HG03103 (cell line): ENCODE results near the gene PROB1.
"Not testable (repeated sequence)": the region's sequence is repeated elsewhere in the genome, so short reads cannot be mapped to it uniquely, and the experiment has no call there.

Source experiments
- ATAC-seq: cut with Tn5 transposase; IDR thresholded peaks from one replicate; pipeline ENCODE4 v1.9.1; 2021; ENCODE audit warnings: low read depth; ENCODE audit not compliant: unreplicated experiment

PROB1 gene

DNA sequence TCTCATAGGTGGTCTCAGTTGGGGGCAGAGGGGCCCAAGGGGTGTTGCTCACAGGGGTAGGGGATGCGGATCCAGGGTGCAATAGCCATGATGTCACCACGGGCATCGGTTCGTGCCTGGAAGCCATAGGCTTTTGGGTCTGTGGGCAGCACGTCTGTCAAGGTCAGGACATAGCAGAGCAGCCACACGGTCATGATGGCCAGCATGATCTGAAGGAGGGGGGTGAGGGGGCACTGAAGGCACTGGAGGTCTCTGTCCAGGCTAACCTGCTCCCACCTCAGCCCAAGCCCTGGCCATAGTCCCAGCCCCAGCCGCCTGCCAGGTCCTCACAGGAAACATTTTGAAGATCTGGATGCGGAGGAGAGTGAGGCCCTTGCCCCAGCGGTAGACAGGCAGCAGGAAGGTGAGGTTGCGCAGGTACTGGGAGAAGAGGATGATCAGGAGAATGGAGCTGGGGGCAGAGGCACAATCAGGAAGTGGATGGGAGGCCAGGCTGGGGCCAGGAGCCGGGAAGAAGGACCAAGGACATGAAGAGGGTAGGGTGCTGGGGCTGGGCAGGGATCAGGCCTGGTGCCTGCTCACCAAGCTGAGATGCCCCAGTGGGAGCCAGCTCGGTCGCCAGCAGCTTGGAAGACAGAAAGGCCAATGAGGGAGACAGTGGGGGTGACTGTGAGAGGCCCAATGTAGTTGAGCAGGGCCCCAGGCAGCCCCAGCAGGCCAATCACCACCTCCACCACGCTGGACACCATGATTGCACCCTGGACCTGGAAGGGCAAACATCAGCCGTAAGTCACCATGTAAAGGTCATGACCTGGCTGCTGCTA, 15.1 kb downstream of the PROB1 start:
- ATAC-seq, result no peak

DNA sequence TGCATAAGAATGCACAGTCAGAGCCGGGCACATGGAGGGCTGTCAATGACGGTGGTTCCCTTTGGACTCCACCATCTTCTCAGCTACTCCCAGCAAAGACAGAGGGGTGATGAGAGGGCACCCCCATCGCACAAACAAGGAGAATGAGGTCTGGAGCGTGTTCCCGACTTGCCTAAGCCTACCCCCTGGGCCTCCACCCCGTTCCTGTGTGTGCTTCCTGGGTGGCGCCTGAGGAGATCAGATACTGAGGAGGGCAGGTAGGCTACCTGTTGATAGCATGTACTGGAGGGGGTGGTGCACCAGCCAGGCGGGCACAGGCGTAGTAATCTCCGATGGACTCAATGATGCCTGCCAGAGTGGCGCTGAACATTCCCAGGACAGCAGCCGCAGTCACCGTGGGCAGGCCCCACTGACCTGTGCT, 16.0 kb downstream of the PROB1 start:
- ATAC-seq, result no peak

DNA sequence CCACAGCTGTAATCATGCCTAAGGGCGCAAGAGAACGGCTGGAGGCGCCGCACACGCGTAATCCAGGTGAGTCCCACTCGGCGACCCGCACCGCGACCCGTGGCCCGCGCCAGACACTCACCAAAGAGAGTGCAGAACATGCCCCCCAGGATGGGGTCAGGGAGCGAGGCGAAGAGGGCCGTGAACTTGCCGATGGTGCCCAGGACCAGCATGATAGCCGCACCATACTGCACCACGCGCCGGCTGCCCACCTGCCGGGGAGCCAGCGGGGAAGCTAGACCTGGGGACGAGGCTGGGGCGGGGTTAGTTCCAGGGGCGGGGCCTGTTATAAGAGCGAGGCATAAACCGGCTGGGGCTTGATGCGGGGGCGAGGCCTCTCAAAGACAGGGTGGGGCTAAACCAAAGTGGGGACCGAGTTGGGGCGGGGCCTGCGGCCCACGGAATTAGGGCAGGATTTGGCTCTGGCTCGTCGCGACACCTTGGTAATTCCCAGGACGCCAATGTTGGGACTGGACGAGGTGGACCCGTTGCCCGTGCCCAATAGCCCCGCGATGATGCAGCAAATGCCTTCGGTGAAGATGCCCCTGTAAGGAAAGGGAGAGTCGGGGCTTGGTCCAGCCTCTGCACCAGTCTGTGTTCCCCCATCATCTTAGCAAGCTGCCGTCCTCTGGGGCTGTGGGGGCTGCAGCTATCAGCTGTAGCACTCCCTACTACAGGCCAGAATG, 16.6 kb downstream of the PROB1 start:
- no peak for ATAC-seq

DNA sequence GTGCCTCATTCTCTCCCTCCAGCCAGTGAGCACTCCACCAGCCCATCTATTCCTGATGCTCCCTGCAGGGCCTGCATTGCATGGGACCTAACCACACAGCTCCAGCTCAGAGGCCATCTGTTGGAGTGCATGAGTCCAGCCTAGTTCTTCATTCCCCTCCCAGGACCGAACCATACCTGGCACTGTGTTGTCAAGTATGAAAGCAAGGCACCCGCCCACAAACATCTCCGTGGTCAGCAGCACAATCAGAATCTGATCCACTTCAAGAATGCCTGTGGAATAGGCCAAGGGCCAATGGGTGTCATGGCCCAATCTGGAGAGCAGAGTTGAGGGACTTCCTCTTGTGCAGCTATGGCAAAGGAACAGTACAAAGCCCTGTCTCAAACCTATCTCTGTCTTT, 17.7 kb downstream of the PROB1 start:
- ATAC-seq, result no peak

DNA sequence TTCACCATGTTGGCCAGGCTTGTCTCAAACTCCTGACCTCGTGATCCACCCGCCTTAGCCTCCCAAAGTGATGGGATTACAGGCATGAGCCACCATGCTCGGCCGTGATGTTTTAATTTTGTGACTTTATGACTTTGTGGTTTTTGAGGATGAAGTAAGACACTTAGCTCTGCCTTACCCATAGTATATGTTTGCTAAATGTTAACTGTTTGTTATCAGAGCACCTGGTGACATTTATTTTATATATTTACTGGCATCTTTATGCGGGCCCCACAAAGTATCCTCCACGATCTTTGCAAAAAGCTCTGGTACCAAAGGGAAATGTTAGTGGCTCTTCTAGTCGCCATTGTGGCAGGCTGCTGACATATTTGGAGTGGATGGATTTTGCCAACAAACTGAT, 18.5 kb downstream of the PROB1 start:
- no peak for ATAC-seq

DNA sequence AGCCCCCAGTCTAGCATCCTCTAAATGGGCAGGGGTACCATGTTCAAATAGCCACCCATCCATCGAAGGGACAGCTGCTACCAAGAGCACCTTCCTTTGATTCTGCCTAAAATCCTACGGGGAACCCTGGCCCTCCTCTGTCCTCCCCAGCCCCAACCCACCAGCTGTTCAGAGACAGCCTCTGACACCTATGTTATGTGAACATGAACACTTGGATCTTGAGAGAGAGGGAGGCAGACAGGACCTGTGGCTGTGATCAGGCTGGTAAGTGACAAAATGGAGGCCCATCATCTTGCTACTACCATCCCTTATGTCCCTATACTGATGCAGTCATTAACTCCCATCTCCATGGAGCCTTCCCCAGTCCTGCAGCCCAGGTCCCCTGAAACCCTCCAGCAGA, 20.0 kb downstream of the PROB1 start:
- no peak for ATAC-seq

DNA sequence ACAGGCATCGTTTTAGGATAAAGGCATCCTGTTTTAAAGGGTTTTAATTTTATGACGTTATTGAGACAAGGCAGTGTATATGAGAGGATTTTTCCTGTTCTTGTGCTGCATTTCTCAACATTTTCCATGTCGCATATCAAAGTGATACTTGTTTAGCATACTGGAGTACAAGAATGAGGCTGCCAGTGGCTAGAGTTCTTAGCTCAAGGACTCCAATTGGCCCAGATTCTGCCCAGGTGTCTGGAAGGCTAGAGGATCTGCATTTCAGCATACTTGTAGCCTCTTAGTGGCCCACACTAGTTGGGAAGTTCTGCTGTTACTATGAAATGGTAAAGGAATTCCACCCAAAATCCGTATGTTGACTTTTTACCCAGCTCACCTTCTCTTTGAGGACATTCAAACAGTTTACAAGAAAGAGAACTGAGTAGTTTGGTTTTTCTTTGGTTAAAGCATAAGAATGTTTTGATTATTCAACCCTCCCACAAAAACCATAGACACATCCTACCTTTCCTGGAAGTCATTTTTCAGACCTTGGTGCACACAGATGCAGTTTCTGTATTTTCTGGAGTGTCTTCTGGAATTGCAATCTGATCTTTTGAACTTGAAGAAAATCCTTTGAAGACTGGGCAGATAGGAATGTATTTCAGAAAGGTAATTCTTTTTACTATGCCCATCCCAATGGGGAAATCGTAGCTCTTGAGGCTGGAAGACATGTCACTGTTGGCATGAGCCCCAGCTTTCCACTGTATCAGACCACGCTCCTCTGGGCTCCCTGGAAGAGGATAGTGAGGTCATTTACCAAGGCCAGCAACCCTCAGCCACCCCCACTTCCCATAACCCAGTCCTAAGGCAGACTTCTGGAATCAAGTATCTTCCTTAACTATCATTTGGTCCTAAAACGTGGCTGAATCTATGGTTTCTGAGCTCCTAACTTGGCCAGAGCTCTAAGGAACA, 23.1 kb downstream of the PROB1 start:
- no peak for ATAC-seq

DNA sequence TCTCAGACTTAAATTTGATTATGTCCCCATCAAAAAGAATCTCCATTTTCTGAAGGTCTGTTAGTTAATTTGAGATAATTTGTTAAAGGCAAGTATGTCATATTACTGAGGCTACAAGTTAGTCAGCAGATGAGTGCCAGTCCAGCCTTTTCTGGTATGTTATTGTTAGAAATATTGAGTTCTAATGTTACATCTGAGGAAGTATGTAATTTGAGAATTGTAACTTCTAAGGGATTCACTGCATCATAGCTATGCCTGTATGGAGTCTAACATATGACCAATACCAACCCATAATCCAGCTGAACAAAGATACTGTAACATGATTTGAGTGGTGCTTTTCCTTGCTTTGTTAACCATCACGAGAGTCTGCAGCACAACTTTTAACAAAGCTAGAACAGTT, 25.7 kb downstream of the PROB1 start:
- no peak for ATAC-seq

DNA sequence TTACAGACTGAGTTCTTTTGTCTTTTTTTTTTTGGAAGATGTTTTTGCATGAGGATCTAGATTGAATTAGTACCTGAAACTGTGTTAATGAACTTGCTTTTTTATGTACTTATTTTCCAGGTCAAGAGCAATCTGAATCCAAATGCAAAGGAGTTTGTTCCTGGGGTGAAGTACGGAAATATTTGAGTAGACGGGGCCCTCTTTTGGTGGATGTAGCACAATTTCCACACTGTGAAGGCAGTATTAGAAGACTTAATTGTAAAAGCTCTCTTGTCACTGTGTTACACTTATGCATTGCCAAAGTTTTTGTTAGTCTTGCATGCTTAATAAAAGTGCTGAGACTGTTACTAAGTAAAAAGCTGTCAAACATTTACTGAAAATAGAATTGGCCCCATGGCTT, 26.3 kb downstream of the PROB1 start:
- no peak for ATAC-seq

DNA sequence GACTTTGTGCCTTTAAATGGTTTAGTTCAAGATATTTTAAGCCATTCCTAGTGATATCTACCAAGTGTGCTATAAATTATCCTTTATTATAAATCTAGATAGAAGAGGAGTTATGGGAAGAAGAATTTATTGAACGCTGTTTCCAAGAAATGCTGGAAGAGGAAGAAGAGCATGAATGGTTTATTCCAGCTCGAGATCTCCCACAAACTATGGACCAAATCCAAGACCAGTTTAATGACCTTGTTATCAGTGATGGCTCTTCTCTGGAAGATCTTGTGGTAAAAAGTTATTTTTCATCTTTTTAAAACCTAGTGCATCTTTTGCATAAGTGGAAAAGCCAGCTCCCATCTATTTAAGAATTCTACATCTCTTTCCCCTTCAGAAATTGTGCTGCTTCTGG, 30.4 kb downstream of the PROB1 start:
- ATAC-seq, result no peak

DNA sequence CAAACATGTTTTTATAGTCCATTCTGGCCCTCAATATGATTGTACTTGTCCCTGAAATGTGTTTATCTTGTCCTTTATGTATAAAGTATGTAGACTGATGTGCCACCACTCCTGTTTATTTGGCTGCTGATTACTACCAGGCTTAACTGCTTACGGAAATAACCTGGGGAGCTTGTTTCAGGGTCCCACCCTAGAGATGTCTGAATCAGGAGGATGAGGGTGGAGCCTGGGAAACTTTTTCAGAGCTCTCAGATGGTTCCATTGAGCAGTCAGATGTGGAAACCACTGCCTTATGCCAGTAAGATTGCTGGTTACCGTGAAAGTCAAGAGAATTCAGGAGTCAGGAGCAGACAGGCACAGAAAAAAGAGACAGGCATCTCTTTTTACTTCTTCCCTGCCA, 31.0 kb downstream of the PROB1 start:
- ATAC-seq, result no peak

DNA sequence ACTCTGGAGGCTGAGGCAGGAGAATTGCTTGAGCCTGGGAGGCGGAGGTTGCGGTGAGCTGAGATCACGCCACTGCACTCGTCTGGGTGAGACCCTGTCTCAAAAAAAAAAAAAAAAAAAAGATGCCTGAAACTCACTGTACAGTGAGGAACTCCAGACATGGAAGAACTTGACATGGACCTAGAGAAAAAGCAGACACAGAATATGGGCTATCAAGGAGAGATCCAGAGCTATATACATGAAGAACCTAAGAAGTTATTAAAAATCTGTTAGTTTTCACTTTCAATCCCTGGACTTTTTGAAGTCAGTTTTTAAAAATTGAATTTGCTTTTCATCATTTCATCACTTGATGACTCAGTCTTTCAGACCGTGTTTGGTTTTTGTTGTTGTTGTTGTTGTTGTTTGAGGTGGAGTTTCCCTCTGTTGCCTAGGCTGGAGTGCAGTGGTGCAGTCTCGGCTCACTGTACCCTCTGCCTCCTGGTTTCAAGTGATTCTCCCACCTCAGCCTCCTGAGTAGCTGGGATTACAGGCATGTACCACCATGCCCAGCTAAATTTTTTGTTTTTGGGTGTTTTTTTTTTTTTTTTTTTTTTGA, 33.0 kb downstream of the PROB1 start:
- no peak for ATAC-seq

DNA sequence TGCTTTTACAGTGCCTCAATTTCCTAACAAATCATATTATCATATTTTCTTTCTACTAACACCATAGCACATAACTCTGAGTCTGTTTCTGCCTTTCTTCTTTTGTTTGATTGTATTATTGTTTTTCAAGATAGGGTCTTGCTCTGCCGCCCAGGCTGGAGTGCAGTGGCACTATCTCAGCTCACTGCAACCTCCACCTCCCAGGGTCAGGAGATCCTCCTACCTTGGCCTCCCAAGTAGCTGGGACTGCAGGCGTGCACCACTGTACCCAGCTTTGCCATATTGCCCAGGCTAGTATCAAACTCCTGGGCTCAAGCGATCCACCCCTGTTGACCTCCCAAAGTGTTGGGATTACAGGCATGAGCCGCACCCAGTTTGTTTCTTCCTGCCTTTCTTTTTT, 34.5 kb downstream of the PROB1 start:
- ATAC-seq, result no peak

DNA sequence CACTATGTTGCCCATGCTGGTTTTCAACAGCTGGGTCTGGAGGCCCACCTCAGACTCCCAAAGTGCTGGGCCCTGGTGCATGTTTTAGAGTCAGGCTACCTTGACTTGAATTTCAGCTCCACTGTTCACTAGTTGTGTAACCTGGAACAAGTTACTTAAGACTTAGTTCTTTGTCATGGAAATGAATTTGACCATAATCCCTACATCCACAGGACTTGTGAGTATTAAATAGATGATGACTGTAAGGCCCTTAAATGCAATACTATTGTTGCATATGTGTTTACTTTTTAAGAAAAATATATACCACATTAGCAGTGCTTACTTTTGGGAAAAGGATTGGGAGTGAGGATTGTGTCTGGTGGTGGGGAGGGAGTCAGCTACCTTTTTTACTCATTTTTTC, 36.8 kb downstream of the PROB1 start:
- no peak for ATAC-seq

DNA sequence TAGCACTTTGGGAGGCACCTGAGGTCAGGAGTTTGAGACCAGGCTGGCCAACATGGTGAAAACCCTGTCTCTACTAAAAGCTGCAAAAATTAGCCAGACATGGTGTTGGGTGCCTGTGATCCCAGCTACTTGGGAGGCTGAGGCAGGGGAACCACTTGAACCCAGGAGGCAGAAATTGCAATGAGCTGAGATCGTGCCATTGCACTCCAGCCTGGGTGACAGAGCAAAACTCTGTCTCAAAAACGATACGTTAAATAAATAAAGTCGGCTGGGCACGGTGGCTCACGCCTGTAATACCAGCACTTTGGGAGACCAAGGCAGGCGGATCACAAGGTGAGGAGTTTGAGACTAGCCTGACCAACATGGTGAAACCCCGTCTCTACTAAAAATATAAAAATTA, 39.0 kb downstream of the PROB1 start:
- not testable (repeated sequence) for ATAC-seq

DNA sequence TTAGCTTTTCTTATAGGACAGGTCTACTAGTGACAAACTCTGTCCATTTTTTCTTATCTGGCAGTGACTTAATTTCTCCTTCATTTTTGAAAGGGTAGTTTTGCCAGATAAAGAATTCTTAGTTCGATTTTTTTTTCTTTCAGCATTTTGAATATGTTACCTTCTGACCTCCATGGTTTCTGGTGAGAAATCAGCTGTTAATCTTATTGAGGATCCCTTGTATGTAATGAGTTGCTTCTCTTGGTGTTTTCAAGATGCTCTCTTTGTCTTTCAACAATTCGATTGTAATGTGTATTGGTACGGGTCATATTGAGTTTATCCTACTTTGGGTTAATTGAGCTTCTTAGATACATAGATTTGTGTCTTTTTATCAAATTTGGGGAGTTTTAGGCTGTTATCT, 40.7 kb downstream of the PROB1 start:
- no peak for ATAC-seq

DNA sequence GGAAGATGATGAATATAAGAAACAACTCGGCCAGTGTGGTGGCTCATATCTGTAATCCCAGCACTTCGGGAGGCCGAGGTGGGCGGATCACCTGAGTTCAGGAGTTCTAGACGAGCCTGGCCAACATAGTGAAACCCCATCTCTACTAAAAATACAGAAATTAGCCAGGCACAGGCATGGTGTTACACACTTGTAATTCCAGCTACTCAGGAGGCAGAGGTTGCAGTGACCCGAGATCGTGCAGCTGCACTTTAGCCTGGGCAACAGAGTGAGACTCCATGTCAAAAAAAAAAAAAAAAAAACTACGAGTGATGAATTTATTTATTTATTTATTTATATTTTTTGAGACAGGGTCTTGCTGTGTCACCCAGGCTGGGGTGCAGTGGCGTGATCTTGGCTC, 47.0 kb downstream of the PROB1 start:
- not testable (repeated sequence) for ATAC-seq

DNA sequence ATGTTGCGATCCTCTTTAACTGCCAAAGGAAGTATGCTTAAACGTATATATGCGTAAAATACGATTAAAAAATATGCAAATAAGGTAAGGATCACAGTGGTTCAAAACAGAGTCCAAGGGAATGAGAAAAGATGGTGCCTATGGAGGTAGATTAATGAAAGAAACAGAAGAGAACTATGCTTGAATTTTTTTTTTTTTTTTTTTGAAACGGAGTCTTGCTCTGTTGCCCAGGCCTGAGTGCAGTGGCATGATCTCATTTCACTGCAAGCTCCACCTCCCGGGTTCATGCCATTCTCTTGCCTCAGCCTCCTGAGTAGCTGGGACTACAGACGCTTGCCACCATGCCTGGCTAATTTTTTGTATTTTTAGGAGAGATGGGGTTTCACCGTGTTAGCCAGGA, 49.5 kb downstream of the PROB1 start:
- not testable (repeated sequence) for ATAC-seq

DNA sequence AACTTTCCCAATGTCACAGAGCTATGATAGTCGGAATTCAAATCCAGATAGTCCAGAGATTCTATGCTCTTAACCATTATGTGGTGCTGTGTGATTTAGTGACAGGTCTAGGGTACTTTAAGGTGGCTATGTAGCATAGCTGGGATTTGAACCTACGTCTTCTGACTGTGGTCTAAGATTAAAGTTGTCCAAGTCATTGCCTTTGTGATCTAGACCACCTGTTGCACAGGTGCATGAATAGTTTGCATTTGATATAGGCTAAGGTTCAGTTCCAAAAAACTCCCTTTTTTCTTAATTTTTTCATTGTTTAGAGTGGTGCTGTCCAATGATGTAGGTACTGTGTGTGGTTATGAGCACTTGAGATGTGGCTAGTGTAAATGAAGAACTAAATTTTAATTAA, 50.7 kb downstream of the PROB1 start:
- no peak for ATAC-seq

DNA sequence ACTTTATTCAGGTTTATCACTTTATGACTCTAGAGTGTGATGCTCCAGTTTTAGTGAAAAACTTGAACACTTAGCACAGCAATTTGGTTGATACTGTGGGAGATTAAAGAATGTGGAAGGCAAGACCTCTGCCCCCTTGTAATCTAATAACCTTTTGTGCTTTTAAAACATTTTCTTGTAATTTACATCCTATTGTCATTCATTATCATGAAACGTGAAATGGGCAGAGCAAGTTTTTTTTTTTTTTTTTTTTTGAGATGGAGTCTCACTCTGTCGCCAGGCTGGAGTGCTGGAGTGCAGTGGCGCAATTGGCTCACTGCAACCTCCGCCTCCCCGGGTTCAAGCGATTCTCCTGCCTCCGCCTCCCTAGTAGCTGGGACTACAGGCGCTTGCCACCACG, 51.4 kb downstream of the PROB1 start:
- ATAC-seq, result no peak

DNA sequence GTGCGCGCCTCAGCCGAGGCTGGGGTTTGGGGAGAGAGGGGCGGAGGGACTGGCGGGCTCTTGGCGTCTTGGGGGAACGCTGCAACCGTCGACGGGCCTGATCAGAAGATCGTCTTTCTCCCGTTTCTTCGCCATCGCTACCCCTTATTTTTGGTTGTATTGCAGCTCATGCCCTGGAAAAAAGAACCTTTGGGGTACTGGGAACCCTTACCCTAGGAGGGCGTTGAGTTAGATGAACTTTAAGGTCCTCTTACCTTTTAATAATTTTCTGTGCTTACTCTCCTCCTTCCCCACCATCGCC, 52.5 kb downstream of the PROB1 start:
- ATAC-seq, result peak; percentile 48
